SK-N-SH treated with all-trans-retinoic acid at 6 μM for 48 hours (cell line): ENCODE data around the gene CDC16.
"Not testable (repeated sequence)": the region's sequence is repeated elsewhere in the genome, so short reads cannot be mapped to it uniquely, and the experiment has no call there.

Experiments used
- ATAC-seq: fragments of 200-7000 bp; cut with Tn5 transposase; 3 replicates; pipeline ENCODE4 v1.9.1; 2020; ENCODE audit warnings: mild to moderate bottlenecking, moderate library complexity
- ARNTL ChIP-seq: fragments of 450-650 bp; formaldehyde crosslinking; IDR thresholded peaks from 2 replicates; pipeline ENCODE4 v1.5.0; 2020; ENCODE audit warnings: low read depth, mild to moderate bottlenecking, moderate library complexity, borderline replicate concordance
- BACH2 ChIP-seq: fragments of 250-450 bp; sonication (Bioruptor Pico); IDR thresholded peaks from 2 replicates; pipeline ENCODE4 v1.9.0; 2021; ENCODE audit warnings: mild to moderate bottlenecking, borderline replicate concordance
- ESRRG ChIP-seq: fragments of 250-450 bp; sonication (Bioruptor Pico); IDR thresholded peaks from 2 replicates; pipeline ENCODE4 v1.6.1; 2021; ENCODE audit warnings: mild to moderate bottlenecking
- ISL1 ChIP-seq: fragments of 250-450 bp; sonication (Bioruptor Pico); IDR thresholded peaks from 2 replicates; pipeline ENCODE4 v2.1.2; 2022; ENCODE audit warnings: mild to moderate bottlenecking, moderate library complexity
- OSR1 ChIP-seq: fragments of 250-450 bp; sonication (Bioruptor Pico); IDR thresholded peaks from 2 replicates; pipeline ENCODE4 v1.8.0; 2022; ENCODE audit warnings: moderate library complexity, mild to moderate bottlenecking, inconsistent platforms
- PPARA ChIP-seq: fragments of 250-450 bp; sonication (Bioruptor Pico); IDR thresholded peaks from 2 replicates; pipeline ENCODE4 v1.5.0; 2020; ENCODE audit warnings: mild to moderate bottlenecking, borderline replicate concordance
- RARB ChIP-seq: fragments of 250-450 bp; sonication (Bioruptor Pico); IDR thresholded peaks from 2 replicates; pipeline ENCODE4 v1.8.0; 2021; ENCODE audit warnings: mild to moderate bottlenecking, moderate library complexity
- TCF4 ChIP-seq: fragments of 250-450 bp; sonication (Bioruptor Pico); IDR thresholded peaks from 2 replicates; pipeline ENCODE4 v1.8.0; 2021; ENCODE audit warnings: mild to moderate bottlenecking, moderate library complexity, borderline replicate concordance
- TOX ChIP-seq: fragments of 250-450 bp; sonication (Bioruptor Pico); IDR thresholded peaks from 2 replicates; pipeline ENCODE4 v1.8.0; 2021; ENCODE audit warnings: mild to moderate bottlenecking, moderate library complexity, borderline replicate concordance
- ZFP3 ChIP-seq: fragments of 250-450 bp; sonication (Bioruptor Pico); IDR thresholded peaks from 2 replicates; pipeline ENCODE4 v1.5.0; 2020; ENCODE audit warnings: mild to moderate bottlenecking, moderate library complexity
- ZFP30 ChIP-seq: fragments of 450-650 bp; formaldehyde crosslinking; IDR thresholded peaks from 2 replicates; pipeline ENCODE4 v1.5.0; 2022; ENCODE audit warnings: mild to moderate bottlenecking, moderate library complexity
- ZNF565 ChIP-seq: fragments of 450-650 bp; formaldehyde crosslinking; conservative IDR thresholded peaks from 2 replicates; pipeline ENCODE4 v1.5.0; 2020; ENCODE audit warnings: low read depth, mild to moderate bottlenecking, moderate library complexity
- ZNF70 ChIP-seq: fragments of 450-650 bp; formaldehyde crosslinking; IDR thresholded peaks from 2 replicates; pipeline ENCODE4 v1.5.0; 2020; ENCODE audit warnings: mild to moderate bottlenecking, moderate library complexity
- ZNF8 ChIP-seq: fragments of 450-650 bp; formaldehyde crosslinking; IDR thresholded peaks from 2 replicates; pipeline ENCODE4 v1.5.0; 2020; ENCODE audit warnings: mild to moderate bottlenecking, moderate library complexity
- TF ChIP-seq, protein P1 (sequence below): fragments of 250-450 bp; sonication (Bioruptor Pico); IDR thresholded peaks from 2 replicates; pipeline ENCODE4 v1.8.0; 2021; ENCODE audit warnings: low read depth, mild to moderate bottlenecking, moderate library complexity, borderline replicate concordance
- TF ChIP-seq, protein P2 (sequence below): fragments of 250-450 bp; sonication (Bioruptor Pico); IDR thresholded peaks from 2 replicates; pipeline ENCODE4 v1.5.1; 2021; ENCODE audit warnings: mild to moderate bottlenecking, moderate library complexity
- TF ChIP-seq, protein P3 (sequence below): fragments of 250-450 bp; sonication (Bioruptor Pico); IDR thresholded peaks from 2 replicates; pipeline ENCODE4 v1.5.1; 2020; ENCODE audit warnings: low read depth, mild to moderate bottlenecking, moderate library complexity
- TF ChIP-seq, protein P4 (sequence below): fragments of 250-450 bp; sonication (Bioruptor Pico); IDR thresholded peaks from 2 replicates; pipeline ENCODE4 v1.8.0; 2020; ENCODE audit warnings: mild to moderate bottlenecking, moderate library complexity, borderline replicate concordance
- TF ChIP-seq, protein P5 (sequence below): fragments of 250-450 bp; sonication (Bioruptor Pico); IDR thresholded peaks from 2 replicates; pipeline ENCODE4 v1.5.0; 2020; ENCODE audit warnings: mild to moderate bottlenecking, moderate library complexity

CDC16 gene

DNA sequence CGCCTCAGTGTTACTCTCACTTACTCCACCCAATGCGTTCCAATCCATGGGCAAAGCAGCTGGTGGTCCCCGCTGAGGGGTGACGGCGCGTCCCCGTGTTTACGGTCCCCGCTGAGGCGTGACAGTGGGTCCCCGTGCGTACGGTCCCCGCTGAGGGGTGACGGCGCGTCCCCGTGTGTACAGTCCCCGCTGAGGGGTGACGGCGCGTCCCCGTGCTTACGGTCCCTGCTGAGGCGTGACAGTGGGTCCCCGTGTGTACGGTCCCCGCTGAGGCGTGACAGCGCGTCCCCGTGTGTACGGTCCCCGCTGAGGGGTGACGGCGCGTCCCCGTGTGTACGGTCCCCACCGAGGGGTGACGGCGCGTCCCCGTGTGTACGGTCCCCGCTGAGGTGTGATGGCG lies 36.1 kb upstream of the CDC16 start (continued):
- TF ChIP-seq, protein P1, sequence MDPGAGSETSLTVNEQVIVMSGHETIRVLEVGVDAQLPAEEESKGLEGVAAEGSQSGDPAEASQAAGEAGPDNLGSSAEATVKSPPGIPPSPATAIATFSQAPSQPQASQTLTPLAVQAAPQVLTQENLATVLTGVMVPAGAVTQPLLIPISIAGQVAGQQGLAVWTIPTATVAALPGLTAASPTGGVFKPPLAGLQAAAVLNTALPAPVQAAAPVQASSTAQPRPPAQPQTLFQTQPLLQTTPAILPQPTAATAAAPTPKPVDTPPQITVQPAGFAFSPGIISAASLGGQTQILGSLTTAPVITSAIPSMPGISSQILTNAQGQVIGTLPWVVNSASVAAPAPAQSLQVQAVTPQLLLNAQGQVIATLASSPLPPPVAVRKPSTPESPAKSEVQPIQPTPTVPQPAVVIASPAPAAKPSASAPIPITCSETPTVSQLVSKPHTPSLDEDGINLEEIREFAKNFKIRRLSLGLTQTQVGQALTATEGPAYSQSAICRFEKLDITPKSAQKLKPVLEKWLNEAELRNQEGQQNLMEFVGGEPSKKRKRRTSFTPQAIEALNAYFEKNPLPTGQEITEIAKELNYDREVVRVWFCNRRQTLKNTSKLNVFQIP (CRISPR knock-in tag) = no peak
- TF ChIP-seq, protein P2, sequence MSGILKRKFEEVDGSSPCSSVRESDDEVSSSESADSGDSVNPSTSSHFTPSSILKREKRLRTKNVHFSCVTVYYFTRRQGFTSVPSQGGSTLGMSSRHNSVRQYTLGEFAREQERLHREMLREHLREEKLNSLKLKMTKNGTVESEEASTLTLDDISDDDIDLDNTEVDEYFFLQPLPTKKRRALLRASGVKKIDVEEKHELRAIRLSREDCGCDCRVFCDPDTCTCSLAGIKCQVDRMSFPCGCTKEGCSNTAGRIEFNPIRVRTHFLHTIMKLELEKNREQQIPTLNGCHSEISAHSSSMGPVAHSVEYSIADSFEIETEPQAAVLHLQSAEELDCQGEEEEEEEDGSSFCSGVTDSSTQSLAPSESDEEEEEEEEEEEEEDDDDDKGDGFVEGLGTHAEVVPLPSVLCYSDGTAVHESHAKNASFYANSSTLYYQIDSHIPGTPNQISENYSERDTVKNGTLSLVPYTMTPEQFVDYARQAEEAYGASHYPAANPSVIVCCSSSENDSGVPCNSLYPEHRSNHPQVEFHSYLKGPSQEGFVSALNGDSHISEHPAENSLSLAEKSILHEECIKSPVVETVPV (CRISPR knock-in tag) = no peak

DNA sequence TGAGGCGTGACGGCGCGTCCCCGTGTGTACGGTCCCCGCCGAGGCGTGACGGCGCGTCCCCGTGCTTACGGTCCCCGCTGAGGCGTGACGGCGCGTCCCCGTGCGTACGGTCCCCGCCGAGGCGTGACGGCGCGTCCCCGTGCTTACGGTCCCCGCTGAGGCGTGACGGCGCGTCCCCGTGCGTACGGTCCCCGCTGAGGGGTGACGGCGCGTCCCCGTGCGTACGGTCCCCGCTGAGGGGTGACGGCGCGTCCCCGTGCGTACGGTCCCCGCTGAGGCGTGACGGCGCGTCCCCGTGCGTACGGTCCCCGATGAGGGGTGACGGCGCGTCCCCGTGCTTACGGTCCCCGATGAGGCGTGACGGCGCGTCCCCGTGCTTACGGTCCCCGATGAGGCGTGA lies 35.2 kb upstream of the CDC16 start:
- ATAC-seq = not testable (repeated sequence)

DNA sequence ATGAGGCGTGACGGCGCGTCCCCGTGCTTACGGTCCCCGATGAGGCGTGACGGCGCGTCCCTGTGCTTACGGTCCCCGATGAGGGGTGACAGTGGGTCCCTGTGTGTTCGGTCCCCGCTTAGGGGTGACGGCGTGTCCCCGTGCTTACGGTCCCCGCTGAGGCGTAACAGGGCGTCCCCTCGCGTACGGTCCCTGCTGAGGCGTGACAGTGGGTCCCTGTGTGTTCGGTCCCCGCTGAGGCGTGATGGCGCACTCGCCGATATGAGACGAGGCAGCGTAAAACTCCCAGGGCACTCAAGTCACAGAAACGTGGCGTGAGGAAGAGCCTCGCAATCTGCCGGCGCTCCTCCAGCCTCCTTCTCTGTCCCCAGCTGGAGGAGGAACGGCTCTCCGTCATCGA lies 34.7 kb upstream of the CDC16 start:
- no peak for TF ChIP-seq ESRRG (CRISPR knock-in tag)
- no peak for TF ChIP-seq OSR1 (CRISPR knock-in tag)
- TF ChIP-seq TOX (CRISPR knock-in tag) = no peak
- TF ChIP-seq ZNF70 (CRISPR knock-in tag) = no peak
- TF ChIP-seq ZFP3 (CRISPR knock-in tag) = no peak
- TF ChIP-seq, protein P3, sequence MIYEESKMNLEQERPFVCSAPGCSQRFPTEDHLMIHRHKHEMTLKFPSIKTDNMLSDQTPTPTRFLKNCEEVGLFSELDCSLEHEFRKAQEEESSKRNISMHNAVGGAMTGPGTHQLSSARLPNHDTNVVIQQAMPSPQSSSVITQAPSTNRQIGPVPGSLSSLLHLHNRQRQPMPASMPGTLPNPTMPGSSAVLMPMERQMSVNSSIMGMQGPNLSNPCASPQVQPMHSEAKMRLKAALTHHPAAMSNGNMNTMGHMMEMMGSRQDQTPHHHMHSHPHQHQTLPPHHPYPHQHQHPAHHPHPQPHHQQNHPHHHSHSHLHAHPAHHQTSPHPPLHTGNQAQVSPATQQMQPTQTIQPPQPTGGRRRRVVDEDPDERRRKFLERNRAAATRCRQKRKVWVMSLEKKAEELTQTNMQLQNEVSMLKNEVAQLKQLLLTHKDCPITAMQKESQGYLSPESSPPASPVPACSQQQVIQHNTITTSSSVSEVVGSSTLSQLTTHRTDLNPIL (CRISPR knock-in tag) = no peak
- no peak for TF ChIP-seq RARB (CRISPR knock-in tag)
- TF ChIP-seq, protein P4, sequence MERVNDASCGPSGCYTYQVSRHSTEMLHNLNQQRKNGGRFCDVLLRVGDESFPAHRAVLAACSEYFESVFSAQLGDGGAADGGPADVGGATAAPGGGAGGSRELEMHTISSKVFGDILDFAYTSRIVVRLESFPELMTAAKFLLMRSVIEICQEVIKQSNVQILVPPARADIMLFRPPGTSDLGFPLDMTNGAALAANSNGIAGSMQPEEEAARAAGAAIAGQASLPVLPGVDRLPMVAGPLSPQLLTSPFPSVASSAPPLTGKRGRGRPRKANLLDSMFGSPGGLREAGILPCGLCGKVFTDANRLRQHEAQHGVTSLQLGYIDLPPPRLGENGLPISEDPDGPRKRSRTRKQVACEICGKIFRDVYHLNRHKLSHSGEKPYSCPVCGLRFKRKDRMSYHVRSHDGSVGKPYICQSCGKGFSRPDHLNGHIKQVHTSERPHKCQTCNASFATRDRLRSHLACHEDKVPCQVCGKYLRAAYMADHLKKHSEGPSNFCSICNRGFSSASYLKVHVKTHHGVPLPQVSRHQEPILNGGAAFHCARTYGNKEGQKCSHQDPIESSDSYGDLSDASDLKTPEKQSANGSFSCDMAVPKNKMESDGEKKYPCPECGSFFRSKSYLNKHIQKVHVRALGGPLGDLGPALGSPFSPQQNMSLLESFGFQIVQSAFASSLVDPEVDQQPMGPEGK (CRISPR knock-in tag) = no peak
- TF ChIP-seq ZNF565 (CRISPR knock-in tag) = no peak
- TF ChIP-seq, protein P2 (CRISPR knock-in tag) = no peak
- no peak for TF ChIP-seq BACH2 (CRISPR knock-in tag)
- no peak for TF ChIP-seq PPARA (CRISPR knock-in tag)
- TF ChIP-seq ZFP30 (CRISPR knock-in tag) = no peak
- no peak for TF ChIP-seq ZNF8 (CRISPR knock-in tag)
- no peak for ATAC-seq

DNA sequence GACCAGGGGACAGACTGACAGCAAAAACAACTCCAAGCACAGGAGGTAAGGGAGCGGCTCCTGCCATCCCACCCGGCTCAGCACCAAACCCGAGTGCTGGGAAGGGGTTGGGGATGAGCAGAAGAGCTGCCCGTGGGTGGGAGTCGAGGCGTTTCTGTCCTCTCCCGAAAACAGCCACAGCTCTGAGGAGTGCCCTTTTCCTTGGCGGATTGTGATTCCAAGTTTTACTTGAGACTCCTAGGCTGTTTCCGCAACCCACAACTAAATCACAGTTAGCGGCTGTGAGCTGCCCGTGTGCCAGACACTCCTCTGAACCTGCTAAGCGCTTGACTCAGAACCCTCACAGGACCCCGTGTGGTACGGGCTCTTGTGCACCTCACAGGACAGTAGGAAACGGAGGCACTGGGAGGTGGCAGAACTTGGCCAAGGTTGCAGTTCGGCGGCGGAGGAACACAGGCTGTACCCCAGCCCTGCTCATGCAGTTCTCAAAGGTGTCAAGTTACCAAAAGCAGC lies 34.2 kb upstream of the CDC16 start:
- ATAC-seq = no peak
- TF ChIP-seq ARNTL (CRISPR knock-in tag) = no peak
- no peak for TF ChIP-seq PPARA (CRISPR knock-in tag)
- TF ChIP-seq, protein P2 (CRISPR knock-in tag) = no peak
- TF ChIP-seq, protein P4 (CRISPR knock-in tag) = no peak
- no peak for TF ChIP-seq ESRRG (CRISPR knock-in tag)
- TF ChIP-seq TOX (CRISPR knock-in tag) = no peak
- TF ChIP-seq, protein P3 (CRISPR knock-in tag) = no peak
- TF ChIP-seq, protein P5, sequence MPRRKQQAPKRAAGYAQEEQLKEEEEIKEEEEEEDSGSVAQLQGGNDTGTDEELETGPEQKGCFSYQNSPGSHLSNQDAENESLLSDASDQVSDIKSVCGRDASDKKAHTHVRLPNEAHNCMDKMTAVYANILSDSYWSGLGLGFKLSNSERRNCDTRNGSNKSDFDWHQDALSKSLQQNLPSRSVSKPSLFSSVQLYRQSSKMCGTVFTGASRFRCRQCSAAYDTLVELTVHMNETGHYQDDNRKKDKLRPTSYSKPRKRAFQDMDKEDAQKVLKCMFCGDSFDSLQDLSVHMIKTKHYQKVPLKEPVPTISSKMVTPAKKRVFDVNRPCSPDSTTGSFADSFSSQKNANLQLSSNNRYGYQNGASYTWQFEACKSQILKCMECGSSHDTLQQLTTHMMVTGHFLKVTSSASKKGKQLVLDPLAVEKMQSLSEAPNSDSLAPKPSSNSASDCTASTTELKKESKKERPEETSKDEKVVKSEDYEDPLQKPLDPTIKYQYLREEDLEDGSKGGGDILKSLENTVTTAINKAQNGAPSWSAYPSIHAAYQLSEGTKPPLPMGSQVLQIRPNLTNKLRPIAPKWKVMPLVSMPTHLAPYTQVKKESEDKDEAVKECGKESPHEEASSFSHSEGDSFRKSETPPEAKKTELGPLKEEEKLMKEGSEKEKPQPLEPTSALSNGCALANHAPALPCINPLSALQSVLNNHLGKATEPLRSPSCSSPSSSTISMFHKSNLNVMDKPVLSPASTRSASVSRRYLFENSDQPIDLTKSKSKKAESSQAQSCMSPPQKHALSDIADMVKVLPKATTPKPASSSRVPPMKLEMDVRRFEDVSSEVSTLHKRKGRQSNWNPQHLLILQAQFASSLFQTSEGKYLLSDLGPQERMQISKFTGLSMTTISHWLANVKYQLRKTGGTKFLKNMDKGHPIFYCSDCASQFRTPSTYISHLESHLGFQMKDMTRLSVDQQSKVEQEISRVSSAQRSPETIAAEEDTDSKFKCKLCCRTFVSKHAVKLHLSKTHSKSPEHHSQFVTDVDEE (CRISPR knock-in tag) = no peak
- no peak for TF ChIP-seq TCF4 (CRISPR knock-in tag)
- TF ChIP-seq ISL1 (CRISPR knock-in tag) = no peak
